ENCODE data around the gene UCN3.
"Not testable (repeated sequence)": the region's sequence is repeated elsewhere in the genome, so short reads cannot be mapped to it uniquely, and the experiment has no call there.

The UCN3 gene

DNA sequence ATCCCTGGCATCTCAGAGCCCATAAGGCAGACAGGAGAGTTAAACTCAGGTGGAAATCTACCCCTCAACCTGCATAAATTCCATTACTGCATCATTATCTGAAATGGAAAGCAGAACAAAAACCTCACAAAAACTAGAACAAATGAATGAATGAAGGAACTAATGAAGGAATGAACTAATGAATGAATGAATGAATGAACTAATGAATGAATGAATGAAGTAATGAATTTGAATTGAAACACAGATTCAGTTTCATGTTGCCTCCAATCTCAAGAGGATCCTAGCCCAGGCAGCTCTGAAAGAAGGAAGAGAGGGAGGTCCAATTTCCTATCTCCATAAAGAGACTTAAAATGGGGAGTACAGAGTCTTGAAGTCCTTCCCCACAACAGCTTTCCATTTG, 1.9 kb upstream of the UCN3 start:
- no peaks in the 10 kb centered on the region for H3K36me3 ChIP-seq (ENCODE audit: control insufficient read depth in 2 of 2, insufficient read depth in 2 of 2, low read length in 2 of 2)
- peaks cover 18 to 19% of the 10 kb centered on the region in 2 donors for H3K27me3 ChIP-seq (ENCODE audit: control insufficient read depth in 2 of 2, insufficient read depth in 2 of 2, low read length in 2 of 2)
- H3K4me3 ChIP-seq (ENCODE audit: low read length in 2 of 2) = no peak overlapping the region
- no peak overlapping the region for H3K9ac ChIP-seq (ENCODE audit: low read depth in 1 of 2, low read length in 2 of 2)
- H3K4me1 ChIP-seq (ENCODE audit: control insufficient read depth in 2 of 2, insufficient read depth in 2 of 2, low read length in 2 of 2) = peaks cover 0 to 11% of the 10 kb centered on the region in 2 donors
- H3K9me3 ChIP-seq (ENCODE audit: control insufficient read depth in 2 of 2, low read length in 2 of 2) = no peaks in the 10 kb centered on the region
- H3K27ac ChIP-seq (ENCODE audit: low read depth in 2 of 2, low read length in 2 of 2) = no peak overlapping the region

DNA sequence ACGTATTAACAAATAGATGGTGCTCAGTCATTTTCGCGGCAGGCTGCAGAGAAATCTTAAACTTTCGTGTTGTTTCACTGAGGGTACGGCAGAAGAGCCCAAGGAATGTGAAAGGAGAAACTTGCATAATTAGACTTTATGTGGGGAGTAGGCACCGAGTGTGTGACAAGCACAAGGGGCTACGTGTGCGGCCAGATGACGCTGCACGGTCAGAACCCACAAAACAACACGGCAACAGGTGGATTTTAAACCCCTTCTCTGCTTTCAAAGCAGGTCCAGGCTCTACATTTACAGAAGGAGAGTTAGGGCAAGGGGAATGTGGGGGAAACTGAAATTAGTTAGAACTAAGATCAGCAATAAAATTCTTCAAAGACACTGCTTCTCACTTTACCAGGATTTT, 392 bp upstream of the UCN3 start:
- H3K27ac ChIP-seq (ENCODE audit: low read depth in 2 of 2, low read length in 2 of 2) = no peak overlapping the region
- H3K36me3 ChIP-seq (ENCODE audit: control insufficient read depth in 2 of 2, insufficient read depth in 2 of 2, low read length in 2 of 2) = no peaks in the 10 kb centered on the region
- H3K9me3 ChIP-seq (ENCODE audit: control insufficient read depth in 2 of 2, low read length in 2 of 2) = no peaks in the 10 kb centered on the region
- H3K4me1 ChIP-seq (ENCODE audit: control insufficient read depth in 2 of 2, insufficient read depth in 2 of 2, low read length in 2 of 2) = peaks cover 0 to 11% of the 10 kb centered on the region in 2 donors
- no peak overlapping the region for H3K4me3 ChIP-seq (ENCODE audit: low read length in 2 of 2)
- peaks cover 18 to 19% of the 10 kb centered on the region in 2 donors for H3K27me3 ChIP-seq (ENCODE audit: control insufficient read depth in 2 of 2, insufficient read depth in 2 of 2, low read length in 2 of 2)
- H3K9ac ChIP-seq (ENCODE audit: low read depth in 1 of 2, low read length in 2 of 2) = no peak overlapping the region

DNA sequence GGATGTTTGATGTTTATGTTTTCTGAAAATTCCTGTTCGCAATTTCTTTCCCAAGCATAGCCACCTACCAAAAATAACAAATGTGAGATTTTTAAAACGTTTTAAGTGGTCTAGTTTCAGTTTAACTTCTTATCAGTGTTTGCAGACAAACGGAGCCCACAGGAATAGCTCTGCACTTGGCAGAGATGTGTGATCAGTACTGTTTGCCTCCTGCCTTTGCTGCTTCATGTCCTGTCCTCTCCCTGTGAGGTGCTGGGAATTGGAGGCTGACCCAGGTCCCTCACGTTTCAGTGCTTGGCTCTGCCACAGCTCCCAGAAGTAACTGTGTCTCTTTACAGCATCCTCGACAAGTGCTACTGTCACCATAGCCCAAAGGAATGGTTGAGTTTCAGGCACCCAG, 1.2 kb downstream of the UCN3 start:
- no peaks in the 10 kb centered on the region for H3K36me3 ChIP-seq (ENCODE audit: control insufficient read depth in 2 of 2, insufficient read depth in 2 of 2, low read length in 2 of 2)
- H3K4me3 ChIP-seq (ENCODE audit: low read length in 2 of 2) = no peak overlapping the region
- H3K9me3 ChIP-seq (ENCODE audit: control insufficient read depth in 2 of 2, low read length in 2 of 2) = no peaks in the 10 kb centered on the region
- peaks cover 18 to 19% of the 10 kb centered on the region in 2 donors for H3K27me3 ChIP-seq (ENCODE audit: control insufficient read depth in 2 of 2, insufficient read depth in 2 of 2, low read length in 2 of 2)
- H3K9ac ChIP-seq (ENCODE audit: low read depth in 1 of 2, low read length in 2 of 2) = no peak overlapping the region
- H3K4me1 ChIP-seq (ENCODE audit: control insufficient read depth in 2 of 2, insufficient read depth in 2 of 2, low read length in 2 of 2) = peaks cover 0 to 2% of the 10 kb centered on the region in 2 donors
- no peak overlapping the region for H3K27ac ChIP-seq (ENCODE audit: low read depth in 2 of 2, low read length in 2 of 2)

DNA sequence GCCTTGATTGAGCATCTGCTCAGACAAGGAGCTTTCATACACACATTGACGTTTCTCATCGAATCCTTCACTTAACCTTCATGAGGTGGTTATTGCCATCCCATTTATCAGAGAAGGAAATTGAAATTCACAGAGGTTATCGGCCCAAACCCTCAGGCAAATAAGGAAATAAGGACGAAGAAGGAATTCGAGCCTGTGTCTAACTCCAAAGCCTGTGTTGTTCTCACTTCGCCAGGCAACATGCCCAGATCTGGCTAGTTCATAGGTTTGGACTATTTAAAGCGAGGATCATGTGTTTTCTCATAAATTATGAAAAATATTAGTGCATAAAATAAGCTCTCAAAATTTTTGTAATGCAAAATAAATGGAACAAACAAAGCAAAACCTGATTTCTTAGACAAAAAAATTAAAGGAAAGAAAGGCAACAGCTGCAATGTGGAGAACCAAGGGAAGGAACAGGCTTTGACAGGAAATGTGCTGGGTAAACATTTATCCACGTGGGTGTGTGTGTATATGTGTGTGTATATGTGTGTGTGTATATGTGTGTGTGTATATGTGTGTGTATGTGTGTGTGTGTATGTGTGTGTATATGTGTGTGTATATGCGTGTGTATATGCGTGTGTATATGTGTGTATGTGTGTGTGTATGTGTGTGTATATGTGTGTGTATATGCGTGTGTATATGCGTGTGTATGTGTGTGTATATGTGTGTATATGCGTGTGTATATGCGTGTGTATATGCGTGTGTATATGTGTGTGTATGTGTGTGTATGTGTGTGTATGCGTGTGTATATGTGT, 4.8 kb downstream of the UCN3 start:
- Histone ChIP-seq H3K9ac (ENCODE audit: low read depth in 1 of 2, low read length in 2 of 2) (no peak overlapping the region), H3K36me3 (ENCODE audit: control insufficient read depth in 2 of 2, insufficient read depth in 2 of 2, low read length in 2 of 2) (no peaks in the 10 kb centered on the region), H3K9me3 (ENCODE audit: control insufficient read depth in 2 of 2, low read length in 2 of 2) (no peaks in the 10 kb centered on the region), H3K27me3 (ENCODE audit: control insufficient read depth in 2 of 2, insufficient read depth in 2 of 2, low read length in 2 of 2) (peaks cover 7 to 10% of the 10 kb centered on the region in 2 donors), H3K4me3 (ENCODE audit: low read length in 2 of 2) (no peak overlapping the region), H3K4me1 (ENCODE audit: control insufficient read depth in 2 of 2, insufficient read depth in 2 of 2, low read length in 2 of 2) (peaks cover 0 to 2% of the 10 kb centered on the region in 2 donors), H3K27ac (ENCODE audit: low read depth in 2 of 2, low read length in 2 of 2) (no peak overlapping the region)

DNA sequence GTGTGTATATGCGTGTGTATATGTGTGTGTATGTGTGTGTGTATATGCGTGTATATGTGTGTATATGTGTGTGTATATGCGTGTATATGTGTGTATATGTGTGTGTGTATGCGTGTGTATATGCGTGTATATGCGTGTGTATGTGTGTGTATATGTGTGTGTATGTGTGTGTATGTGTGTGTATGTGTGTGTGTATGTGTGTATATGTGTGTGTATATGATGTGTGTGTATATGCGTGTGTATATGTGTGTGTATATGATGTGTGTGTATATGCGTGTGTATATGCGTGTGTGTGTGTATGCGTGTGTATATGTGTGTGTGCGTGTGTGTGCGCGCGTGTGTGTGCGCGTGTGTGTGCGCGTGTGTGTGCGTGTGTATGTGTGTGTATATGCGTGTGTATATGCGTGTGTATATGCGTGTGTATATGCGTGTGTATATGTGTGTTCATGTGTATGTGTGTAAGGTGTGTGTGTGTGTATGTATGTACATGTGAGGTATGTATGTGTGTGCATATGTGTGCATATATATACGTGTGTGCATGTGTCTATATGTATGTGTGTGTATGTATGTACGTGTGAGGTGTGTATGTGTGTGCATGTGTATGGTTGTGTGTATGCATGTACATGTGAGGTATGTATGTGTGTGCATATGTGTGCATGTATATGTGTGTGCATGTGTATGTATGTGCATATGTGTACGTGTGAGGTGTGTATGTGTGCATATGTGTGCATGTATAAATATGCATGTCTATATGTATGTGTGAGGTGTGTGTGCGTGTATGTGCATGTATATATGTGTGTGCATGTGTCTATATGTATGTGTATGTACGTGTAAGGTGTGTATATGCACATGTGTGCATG, 6.0 kb downstream of the UCN3 start:
- H3K36me3 ChIP-seq (ENCODE audit: control insufficient read depth in 2 of 2, insufficient read depth in 2 of 2, low read length in 2 of 2) = no peaks in the 10 kb centered on the region
- no peaks in the 10 kb centered on the region for H3K4me1 ChIP-seq (ENCODE audit: control insufficient read depth in 2 of 2, insufficient read depth in 2 of 2, low read length in 2 of 2)
- H3K9me3 ChIP-seq (ENCODE audit: control insufficient read depth in 2 of 2, low read length in 2 of 2) = no peaks in the 10 kb centered on the region
- H3K4me3 ChIP-seq (ENCODE audit: low read length in 2 of 2) = no peak overlapping the region
- peaks cover 0 to 6% of the 10 kb centered on the region in 2 donors for H3K27me3 ChIP-seq (ENCODE audit: control insufficient read depth in 2 of 2, insufficient read depth in 2 of 2, low read length in 2 of 2)
- H3K27ac ChIP-seq (ENCODE audit: low read depth in 2 of 2, low read length in 2 of 2) = no peak overlapping the region
- H3K9ac ChIP-seq (ENCODE audit: low read depth in 1 of 2, low read length in 2 of 2) = no peak overlapping the region

DNA sequence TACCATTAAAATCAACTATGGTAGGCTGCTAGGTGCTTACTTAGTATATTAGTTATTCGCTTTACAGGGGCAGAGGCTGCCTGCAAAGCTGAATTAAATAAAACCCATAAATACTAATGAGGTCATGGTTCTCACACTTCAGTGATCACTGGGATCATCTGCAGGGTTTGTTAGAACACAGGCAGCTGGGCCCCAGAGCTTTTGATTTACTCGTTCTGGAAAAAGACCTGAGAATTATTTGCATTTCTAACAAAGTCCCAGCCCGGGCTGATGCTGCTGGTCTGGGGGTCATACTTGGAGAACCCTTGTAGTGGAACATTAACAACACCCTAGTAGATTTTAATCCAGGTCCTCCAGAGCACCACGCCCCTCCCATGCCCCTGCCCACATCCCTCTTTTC, 8.5 kb downstream of the UCN3 start:
- no peak overlapping the region for H3K27ac ChIP-seq (ENCODE audit: low read depth in 2 of 2, low read length in 2 of 2)
- no peaks in the 10 kb centered on the region for H3K4me1 ChIP-seq (ENCODE audit: control insufficient read depth in 2 of 2, insufficient read depth in 2 of 2, low read length in 2 of 2)
- H3K36me3 ChIP-seq (ENCODE audit: control insufficient read depth in 2 of 2, insufficient read depth in 2 of 2, low read length in 2 of 2) = no peaks in the 10 kb centered on the region
- no peak overlapping the region for H3K9ac ChIP-seq (ENCODE audit: low read depth in 1 of 2, low read length in 2 of 2)
- no peak overlapping the region for H3K4me3 ChIP-seq (ENCODE audit: low read length in 2 of 2)
- no peaks in the 10 kb centered on the region for H3K27me3 ChIP-seq (ENCODE audit: control insufficient read depth in 2 of 2, insufficient read depth in 2 of 2, low read length in 2 of 2)
- no peaks in the 10 kb centered on the region for H3K9me3 ChIP-seq (ENCODE audit: control insufficient read depth in 2 of 2, low read length in 2 of 2)

DNA sequence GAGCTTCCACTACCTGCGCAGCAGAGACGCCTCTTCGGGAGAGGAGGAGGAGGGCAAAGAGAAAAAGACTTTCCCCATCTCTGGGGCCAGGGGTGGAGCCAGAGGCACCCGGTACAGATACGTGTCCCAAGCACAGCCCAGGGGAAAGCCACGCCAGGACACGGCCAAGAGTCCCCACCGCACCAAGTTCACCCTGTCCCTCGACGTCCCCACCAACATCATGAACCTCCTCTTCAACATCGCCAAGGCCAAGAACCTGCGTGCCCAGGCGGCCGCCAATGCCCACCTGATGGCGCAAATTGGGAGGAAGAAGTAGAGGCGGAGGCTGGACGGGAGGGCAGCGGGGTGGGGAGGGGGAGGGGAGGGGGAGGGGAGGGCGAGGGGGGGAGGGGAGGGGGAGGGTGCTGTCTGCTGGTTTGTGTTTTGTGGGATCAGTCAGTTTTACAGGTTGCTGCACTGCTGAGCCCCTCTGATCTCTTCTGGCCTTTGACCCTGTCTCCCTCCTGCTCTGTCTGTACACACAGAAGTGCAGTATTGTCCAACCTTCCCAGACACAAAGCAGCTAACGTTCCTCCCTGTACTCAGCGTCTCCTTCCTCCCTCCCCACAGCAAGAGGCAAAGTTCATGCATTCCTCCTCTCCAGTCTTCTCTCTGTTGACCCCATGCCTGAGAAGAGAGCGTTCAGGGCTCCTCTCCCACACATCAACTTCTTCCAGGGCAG, 9.3 kb downstream of the UCN3 start:
- Histone ChIP-seq H3K4me3 (ENCODE audit: low read length in 2 of 2) (no peak overlapping the region), H3K9ac (ENCODE audit: low read depth in 1 of 2, low read length in 2 of 2) (no peak overlapping the region), H3K27ac (ENCODE audit: low read depth in 2 of 2, low read length in 2 of 2) (no peak overlapping the region), H3K9me3 (ENCODE audit: control insufficient read depth in 2 of 2, low read length in 2 of 2) (no peaks in the 10 kb centered on the region), H3K4me1 (ENCODE audit: control insufficient read depth in 2 of 2, insufficient read depth in 2 of 2, low read length in 2 of 2) (no peaks in the 10 kb centered on the region), H3K27me3 (ENCODE audit: control insufficient read depth in 2 of 2, insufficient read depth in 2 of 2, low read length in 2 of 2) (no peaks in the 10 kb centered on the region), H3K36me3 (ENCODE audit: control insufficient read depth in 2 of 2, insufficient read depth in 2 of 2, low read length in 2 of 2) (no peaks in the 10 kb centered on the region)

DNA sequence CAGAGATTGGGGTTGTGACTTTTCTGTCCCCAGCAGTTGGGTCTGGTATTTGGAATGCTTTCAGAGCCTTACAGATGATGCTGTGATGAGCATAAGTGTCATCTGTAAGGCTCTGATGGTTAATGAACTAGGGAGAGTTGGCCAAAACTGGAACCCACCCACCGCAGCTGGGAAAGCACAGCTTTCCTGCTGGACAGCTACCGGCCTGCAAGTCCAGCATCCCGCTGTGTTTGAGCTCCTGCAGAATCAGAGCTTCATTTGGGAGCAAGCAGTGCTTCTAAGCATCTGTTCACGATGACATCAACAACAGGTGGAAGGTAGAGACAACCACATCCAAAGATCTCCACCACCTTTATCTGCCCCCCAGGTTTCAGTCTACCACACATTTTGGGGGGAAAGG, 11.7 kb downstream of the UCN3 start:
- Histone ChIP-seq H3K4me1 (ENCODE audit: control insufficient read depth in 2 of 2, insufficient read depth in 2 of 2, low read length in 2 of 2) (no peaks in the 10 kb centered on the region), H3K36me3 (ENCODE audit: control insufficient read depth in 2 of 2, insufficient read depth in 2 of 2, low read length in 2 of 2) (no peaks in the 10 kb centered on the region), H3K27me3 (ENCODE audit: control insufficient read depth in 2 of 2, insufficient read depth in 2 of 2, low read length in 2 of 2) (no peaks in the 10 kb centered on the region), H3K9ac (ENCODE audit: low read depth in 1 of 2, low read length in 2 of 2) (no peak overlapping the region), H3K27ac (ENCODE audit: low read depth in 2 of 2, low read length in 2 of 2) (no peak overlapping the region), H3K9me3 (ENCODE audit: control insufficient read depth in 2 of 2, low read length in 2 of 2) (no peaks in the 10 kb centered on the region), H3K4me3 (ENCODE audit: low read length in 2 of 2) (no peak overlapping the region)

DNA sequence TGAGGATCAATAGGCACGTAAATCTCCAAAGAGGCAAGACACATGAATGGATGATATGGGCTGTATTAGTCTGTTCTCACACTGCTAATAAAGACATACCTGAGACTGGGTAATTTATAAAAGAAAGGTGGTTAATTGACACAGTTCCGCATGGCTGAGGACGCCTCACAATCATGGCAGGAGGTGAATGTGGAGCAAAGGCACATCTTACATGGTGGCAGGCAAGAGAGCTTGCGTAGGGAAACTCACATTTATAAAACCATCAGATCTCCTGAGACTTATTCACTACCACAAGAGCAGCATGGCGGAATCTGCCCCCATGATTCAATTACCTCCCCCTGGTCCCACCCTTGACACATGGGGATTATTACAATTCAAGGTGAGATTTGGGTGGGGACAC, 14.4 kb downstream of the UCN3 start:
- H3K4me1 ChIP-seq (ENCODE audit: control insufficient read depth in 2 of 2, insufficient read depth in 2 of 2, low read length in 2 of 2); H3K27ac ChIP-seq (ENCODE audit: low read depth in 2 of 2, low read length in 2 of 2); H3K27me3 ChIP-seq (ENCODE audit: control insufficient read depth in 2 of 2, insufficient read depth in 2 of 2, low read length in 2 of 2); H3K36me3 ChIP-seq (ENCODE audit: control insufficient read depth in 2 of 2, insufficient read depth in 2 of 2, low read length in 2 of 2); H3K4me3 ChIP-seq (ENCODE audit: low read length in 2 of 2); H3K9ac ChIP-seq (ENCODE audit: low read depth in 1 of 2, low read length in 2 of 2); H3K9me3 ChIP-seq (ENCODE audit: control insufficient read depth in 2 of 2, low read length in 2 of 2): not testable (repeated sequence)

DNA sequence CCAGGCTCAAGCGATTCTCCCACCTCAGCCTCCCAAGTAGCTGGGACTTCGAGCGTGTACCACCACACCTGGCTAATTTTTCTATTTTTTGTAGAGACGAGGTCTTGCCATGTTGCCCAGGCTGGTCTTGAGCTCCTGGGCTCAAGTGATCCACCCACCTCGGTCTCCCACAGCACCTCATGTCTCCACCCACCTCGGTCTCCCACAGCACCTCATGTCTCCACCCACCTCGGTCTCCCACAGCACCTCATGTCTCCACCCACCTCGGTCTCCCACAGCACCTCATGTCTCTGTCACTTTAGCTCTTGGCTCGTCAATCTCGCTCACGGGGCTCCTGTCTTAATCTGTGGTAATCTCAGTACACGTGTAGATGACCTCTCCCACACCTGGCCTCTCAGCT, 15.6 kb downstream of the UCN3 start:
- H3K27ac ChIP-seq (ENCODE audit: low read depth in 2 of 2, low read length in 2 of 2); H3K9ac ChIP-seq (ENCODE audit: low read depth in 1 of 2, low read length in 2 of 2); H3K4me3 ChIP-seq (ENCODE audit: low read length in 2 of 2); H3K36me3 ChIP-seq (ENCODE audit: control insufficient read depth in 2 of 2, insufficient read depth in 2 of 2, low read length in 2 of 2); H3K9me3 ChIP-seq (ENCODE audit: control insufficient read depth in 2 of 2, low read length in 2 of 2); H3K4me1 ChIP-seq (ENCODE audit: control insufficient read depth in 2 of 2, insufficient read depth in 2 of 2, low read length in 2 of 2); H3K27me3 ChIP-seq (ENCODE audit: control insufficient read depth in 2 of 2, insufficient read depth in 2 of 2, low read length in 2 of 2): not testable (repeated sequence)
